Measurements from ENCODE around the gene CCDC63.

GRCh38 chr12:110940933-110941332 is 94.1 kb downstream of the CCDC63 start:
- no peak for TF ChIP-seq CTCF (conservative IDR thresholded peaks at IDR 0.05 in 1 of 2, IDR thresholded peaks at IDR 0.05 in 1 of 2; ENCODE audit: low read depth in 1 of 2, low read length in 2 of 2)
- TF ChIP-seq EZH2 (IDR thresholded peaks at IDR 0.05; ENCODE audit: low read length, missing control alignments), result no peak

All from fibroblast of lung (primary cell).